Muscle layer of duodenum (tissue), 2 donors: ENCODE measurements around the gene B4GALT1.
A peak's percentile ranks its signal among the peaks of the same experiment; 100 is the strongest.

Experiments
- H3K27ac ChIP-seq: one replicate; pipeline ENCODE4 v1.7.0; 2013; ENCODE audit warnings: mild to moderate bottlenecking, low read length
- H3K27me3 ChIP-seq: one replicate; pipeline ENCODE4 v1.7.0; 2013; ENCODE audit warnings: low read depth, mild to moderate bottlenecking, control low read depth, low read length
- H3K36me3 ChIP-seq, 2 donors: one replicate each; pipeline ENCODE4 v1.7.0; 2013; ENCODE audit warnings: low read length in 2 of 2, control low read depth in 1 of 2, mild to moderate bottlenecking in 1 of 2; ENCODE audit not compliant: insufficient read depth in 2 of 2, control insufficient read depth in 1 of 2
- H3K4me1 ChIP-seq, 2 donors: one replicate each; pipeline ENCODE4 v1.7.0; 2013; ENCODE audit warnings: low read length in 2 of 2, mild to moderate bottlenecking in 2 of 2, control low read depth in 1 of 2, moderate library complexity in 1 of 2; ENCODE audit not compliant: insufficient read depth in 2 of 2, control insufficient read depth in 1 of 2
- H3K4me3 ChIP-seq, 2 donors: one replicate each; pipeline ENCODE4 v1.7.0; 2013; ENCODE audit warnings: low read length in 2 of 2, low read depth in 1 of 2, mild to moderate bottlenecking in 1 of 2
- H3K9me3 ChIP-seq, 2 donors: one replicate each; pipeline ENCODE4 v1.7.0; 2013; ENCODE audit warnings: low read length in 2 of 2, control low read depth in 1 of 2, mild to moderate bottlenecking in 1 of 2; ENCODE audit not compliant: control insufficient read depth in 1 of 2
- donor health status: healthy.

B4GALT1 gene

GRCh38 chr9:33135031-33135461, 32.1 kb downstream of the B4GALT1 start:
- no peaks in the 10 kb centered on the region for H3K27me3 ChIP-seq
- H3K36me3 ChIP-seq: peaks cover 20 to 30% of the 10 kb centered on the region in 2 donors
- no peak overlapping the region for H3K27ac ChIP-seq
- peaks cover 22 to 28% of the 10 kb centered on the region in 2 donors for H3K4me1 ChIP-seq
- H3K4me3 ChIP-seq: no peak overlapping the region
- H3K9me3 ChIP-seq: no peaks in the 10 kb centered on the region

GRCh38 chr9:33133186-33133585, 34.0 kb downstream of the B4GALT1 start:
- no peak overlapping the region for H3K27ac ChIP-seq

GRCh38 chr9:33131790-33132772, 35.1 kb downstream of the B4GALT1 start:
- Histone ChIP-seq H3K4me1 (peaks cover 8 to 12% of the 10 kb centered on the region in 2 donors), H3K9me3 (no peaks in the 10 kb centered on the region), H3K36me3 (peaks cover 21 to 45% of the 10 kb centered on the region in 2 donors), H3K4me3 (no peak overlapping the region), H3K27me3 (no peaks in the 10 kb centered on the region), H3K27ac (peak overlapping the region; percentile 58)

More at GRCh38 chr9:33133186-33133585, 34.0 kb downstream of the B4GALT1 start:
- Histone ChIP-seq H3K4me1 (peaks cover 8 to 12% of the 10 kb centered on the region in 2 donors), H3K9me3 (no peaks in the 10 kb centered on the region), H3K36me3 (peaks cover 21 to 36% of the 10 kb centered on the region in 2 donors), H3K27me3 (no peaks in the 10 kb centered on the region), H3K4me3 (no peak overlapping the region)

- Histone ChIP-seq H3K4me1 (peaks cover 8 to 9% of the 10 kb centered on the region in 2 donors), H3K27me3 (no peaks in the 10 kb centered on the region), H3K4me3 (no peak overlapping the region), H3K27ac (peak overlapping the region; percentile 44), H3K9me3 (no peaks in the 10 kb centered on the region), H3K36me3 (peaks cover 21 to 45% of the 10 kb centered on the region in 2 donors)
Measured at GRCh38 chr9:33130961-33131789, 36.0 kb downstream of the B4GALT1 start.

GRCh38 chr9:33129886-33130881, 37.0 kb downstream of the B4GALT1 start:
- Histone ChIP-seq H3K36me3 (peaks cover 21 to 45% of the 10 kb centered on the region in 2 donors), H3K27me3 (no peaks in the 10 kb centered on the region), H3K27ac (peak overlapping the region; percentile 56), H3K4me3 (no peak overlapping the region), H3K9me3 (no peaks in the 10 kb centered on the region), H3K4me1 (peaks cover 4 to 6% of the 10 kb centered on the region in 2 donors)

GRCh38 chr9:33129251-33129885, 37.8 kb downstream of the B4GALT1 start:
- H3K4me3 ChIP-seq: no peak overlapping the region
- H3K27ac ChIP-seq: peak overlapping the region; percentile 56
- no peaks in the 10 kb centered on the region for H3K27me3 ChIP-seq
- H3K4me1 ChIP-seq: peaks cover 4 to 6% of the 10 kb centered on the region in 2 donors
- H3K9me3 ChIP-seq: no peaks in the 10 kb centered on the region
- H3K36me3 ChIP-seq: peaks cover 21 to 37% of the 10 kb centered on the region in 2 donors

- no peak overlapping the region for H3K27ac ChIP-seq
- H3K27me3 ChIP-seq: no peaks in the 10 kb centered on the region
- no peak overlapping the region for H3K4me3 ChIP-seq
- no peaks in the 10 kb centered on the region for H3K9me3 ChIP-seq
- peaks cover 16 to 31% of the 10 kb centered on the region in 2 donors for H3K36me3 ChIP-seq
- H3K4me1 ChIP-seq: peaks cover 4 to 6% of the 10 kb centered on the region in 2 donors
Measured at GRCh38 chr9:33128570-33128969, 38.6 kb downstream of the B4GALT1 start.

- no peak overlapping the region for H3K4me3 ChIP-seq
- H3K4me1 ChIP-seq: peaks cover 4 to 6% of the 10 kb centered on the region in 2 donors
- H3K27ac ChIP-seq: no peak overlapping the region
- no peaks in the 10 kb centered on the region for H3K9me3 ChIP-seq
- no peaks in the 10 kb centered on the region for H3K27me3 ChIP-seq
- peaks cover 11 to 31% of the 10 kb centered on the region in 2 donors for H3K36me3 ChIP-seq
Measured at GRCh38 chr9:33127881-33128280, 39.3 kb downstream of the B4GALT1 start.

GRCh38 chr9:33125871-33126823, 41.0 kb downstream of the B4GALT1 start:
- Histone ChIP-seq H3K27ac (no peak overlapping the region), H3K27me3 (no peaks in the 10 kb centered on the region), H3K9me3 (no peaks in the 10 kb centered on the region), H3K36me3 (peaks cover 8 to 19% of the 10 kb centered on the region in 2 donors), H3K4me3 (no peak overlapping the region), H3K4me1 (peaks cover 0 to 4% of the 10 kb centered on the region in 2 donors)
